ENCODE measurements around the gene NLRP12. TPM values are rescaled to one million over a fixed set of nuclear protein-coding genes. Genes with fewer than 3 reads are reported as not detected.
A peak's percentile ranks its signal among the peaks of the same experiment; 100 is the strongest.

NLRP12 gene
- total RNA-seq, 4 donors from 2014 or later = 0.18 TPM; not detected in 3

DNA sequence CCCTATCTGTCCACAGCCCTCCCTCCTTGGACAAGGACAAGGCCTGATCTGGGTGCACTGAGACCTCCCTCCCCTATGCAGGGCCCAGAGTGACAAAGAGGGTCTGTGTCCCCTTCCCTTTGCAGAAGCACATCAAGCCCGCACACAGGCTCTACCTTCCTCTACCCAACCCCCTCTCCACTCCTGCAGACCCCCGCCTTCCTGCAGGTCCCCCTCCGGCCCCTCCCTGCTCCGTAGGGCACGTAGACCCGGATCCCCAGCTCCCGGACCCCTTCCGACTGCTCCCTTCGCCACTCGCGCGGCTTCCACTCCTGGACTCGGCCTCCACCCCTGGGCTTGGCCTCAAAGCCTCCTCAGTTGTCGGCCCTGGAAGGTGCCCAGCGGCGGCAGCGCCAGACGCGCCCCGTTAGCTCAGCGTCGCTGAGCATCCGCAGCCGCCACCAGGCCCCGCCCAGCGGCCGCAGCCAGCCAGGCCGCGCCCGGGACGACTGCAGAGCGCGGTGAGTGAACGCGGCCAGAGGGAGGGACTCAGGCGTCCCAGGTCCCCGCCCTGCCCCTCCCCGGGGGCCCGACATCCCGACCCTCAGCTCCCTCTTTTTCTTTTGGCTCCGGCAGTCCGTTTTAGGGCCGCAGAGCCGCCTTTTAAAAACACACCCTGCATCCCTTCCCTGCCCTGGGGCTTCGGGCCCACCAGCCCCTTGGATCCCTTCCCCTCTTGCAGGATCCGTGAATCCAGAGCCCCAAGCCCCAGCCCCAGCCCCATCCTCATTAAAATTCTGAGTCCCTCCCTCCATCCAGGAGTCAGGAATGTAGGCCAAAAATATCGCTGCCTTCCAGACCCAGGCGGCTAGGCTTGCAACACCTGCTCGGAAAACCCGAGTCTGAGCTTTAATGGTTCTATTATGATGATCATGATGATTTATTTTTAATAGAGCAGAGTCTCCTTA lies 42.1 kb upstream of the NLRP12 start:
- Histone ChIP-seq H3K36me3 (no peaks in the 10 kb centered on the region), H3K27ac (peak overlapping the region; percentile 80), H3K4me1 (peaks cover 50% of the 10 kb centered on the region), H3K4me3 (peak overlapping the region; percentile 80), H3K27me3 (no peaks in the 10 kb centered on the region), H3K9me3 (no peaks in the 10 kb centered on the region)
- TF ChIP-seq POLR2A (IDR thresholded peaks at IDR 0.05) (peak in 1 of 2 donors; percentile 70), POLR2AphosphoS5 (IDR thresholded peaks at IDR 0.05) (peak in 2 of 3 donors; percentile 76 to 77), EP300 (IDR thresholded peaks at IDR 0.05) (no peak)
- TF ChIP-seq, protein P1, sequence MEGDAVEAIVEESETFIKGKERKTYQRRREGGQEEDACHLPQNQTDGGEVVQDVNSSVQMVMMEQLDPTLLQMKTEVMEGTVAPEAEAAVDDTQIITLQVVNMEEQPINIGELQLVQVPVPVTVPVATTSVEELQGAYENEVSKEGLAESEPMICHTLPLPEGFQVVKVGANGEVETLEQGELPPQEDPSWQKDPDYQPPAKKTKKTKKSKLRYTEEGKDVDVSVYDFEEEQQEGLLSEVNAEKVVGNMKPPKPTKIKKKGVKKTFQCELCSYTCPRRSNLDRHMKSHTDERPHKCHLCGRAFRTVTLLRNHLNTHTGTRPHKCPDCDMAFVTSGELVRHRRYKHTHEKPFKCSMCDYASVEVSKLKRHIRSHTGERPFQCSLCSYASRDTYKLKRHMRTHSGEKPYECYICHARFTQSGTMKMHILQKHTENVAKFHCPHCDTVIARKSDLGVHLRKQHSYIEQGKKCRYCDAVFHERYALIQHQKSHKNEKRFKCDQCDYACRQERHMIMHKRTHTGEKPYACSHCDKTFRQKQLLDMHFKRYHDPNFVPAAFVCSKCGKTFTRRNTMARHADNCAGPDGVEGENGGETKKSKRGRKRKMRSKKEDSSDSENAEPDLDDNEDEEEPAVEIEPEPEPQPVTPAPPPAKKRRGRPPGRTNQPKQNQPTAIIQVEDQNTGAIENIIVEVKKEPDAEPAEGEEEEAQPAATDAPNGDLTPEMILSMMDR (IDR thresholded peaks at IDR 0.05) = no peak
- 3% methylated on average over 30 of the region's 50 CpGs for WGBS
- peak; percentile 92 to 94 for DNase-seq (ENCODE audit: low spot score in 2 of 2)

DNA sequence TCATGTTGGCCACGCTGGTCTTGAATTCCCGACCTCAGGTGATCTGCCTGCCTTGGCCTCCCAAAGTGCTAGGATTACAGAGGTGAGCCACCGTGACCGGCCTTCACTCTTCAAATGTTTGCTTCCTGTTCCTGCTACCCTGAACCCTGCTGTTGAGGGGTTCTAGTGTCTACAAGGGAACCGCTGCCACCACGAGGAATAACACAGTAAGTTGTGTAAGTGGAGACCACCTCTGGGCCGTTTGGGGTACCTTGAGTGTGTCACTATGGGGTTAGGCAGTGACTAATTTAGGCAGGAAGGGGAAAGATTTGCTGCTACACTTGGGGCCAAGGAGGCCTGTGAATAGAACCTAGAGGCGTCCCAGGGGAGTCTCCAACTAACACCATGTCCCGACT lies 41.4 kb upstream of the NLRP12 start:
- Histone ChIP-seq H3K9me3 (no peaks in the 10 kb centered on the region), H3K27me3 (no peaks in the 10 kb centered on the region), H3K27ac (peak overlapping the region; percentile 80), H3K4me3 (peak overlapping the region; percentile 80), H3K4me1 (peaks cover 43% of the 10 kb centered on the region), H3K36me3 (no peaks in the 10 kb centered on the region)
- TF ChIP-seq EP300 (IDR thresholded peaks at IDR 0.05) (no peak), POLR2A (IDR thresholded peaks at IDR 0.05) (no peak), POLR2AphosphoS5 (IDR thresholded peaks at IDR 0.05) (no peak)
- TF ChIP-seq, protein P1 (IDR thresholded peaks at IDR 0.05) = no peak
- 43% methylated on average over 9 of the region's 9 CpGs for WGBS
- DNase-seq (ENCODE audit: low spot score in 2 of 2) = no peak

DNA sequence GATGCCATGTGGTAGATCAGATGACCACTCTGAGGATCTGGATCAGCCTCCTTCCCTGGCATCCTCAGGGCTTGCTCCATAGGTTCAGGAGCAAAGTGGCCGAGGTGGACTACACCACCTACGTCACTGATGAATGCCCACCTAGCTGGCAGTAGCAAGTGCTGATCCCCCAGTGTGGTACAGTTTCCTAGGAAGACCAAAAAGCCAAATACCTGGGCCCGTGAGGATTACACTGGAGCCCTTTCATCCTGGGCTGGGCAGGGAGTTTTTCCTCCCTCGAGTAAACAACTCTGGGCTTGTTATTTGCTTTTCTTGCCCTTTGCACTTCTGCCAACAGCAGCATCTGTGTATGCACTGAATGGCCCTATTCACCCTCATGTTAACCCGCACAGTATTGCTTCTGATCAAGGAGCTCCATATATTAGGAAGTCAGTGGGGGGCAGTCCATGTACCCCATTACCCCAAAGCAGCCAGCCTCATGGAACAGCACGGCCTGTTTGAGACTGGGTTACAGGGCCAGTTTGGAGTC lies 40.3 kb upstream of the NLRP12 start:
- peaks cover 34% of the 10 kb centered on the region for H3K4me1 ChIP-seq
- H3K9me3 ChIP-seq = no peaks in the 10 kb centered on the region
- TF ChIP-seq, protein P1 (IDR thresholded peaks at IDR 0.05) = no peak
- no peak for TF ChIP-seq POLR2A (IDR thresholded peaks at IDR 0.05)
- TF ChIP-seq POLR2AphosphoS5 (IDR thresholded peaks at IDR 0.05) = no peak
- TF ChIP-seq EP300 (IDR thresholded peaks at IDR 0.05) = no peak
- H3K27ac ChIP-seq = peak overlapping the region; percentile 80
- no peak overlapping the region for H3K4me3 ChIP-seq
- H3K36me3 ChIP-seq = no peaks in the 10 kb centered on the region
- no peaks in the 10 kb centered on the region for H3K27me3 ChIP-seq
- DNase-seq (ENCODE audit: low spot score in 2 of 2) = no peak
- whole genome bisulfite sequencing = 53% methylated on average over 6 of the region's 6 CpGs

DNA sequence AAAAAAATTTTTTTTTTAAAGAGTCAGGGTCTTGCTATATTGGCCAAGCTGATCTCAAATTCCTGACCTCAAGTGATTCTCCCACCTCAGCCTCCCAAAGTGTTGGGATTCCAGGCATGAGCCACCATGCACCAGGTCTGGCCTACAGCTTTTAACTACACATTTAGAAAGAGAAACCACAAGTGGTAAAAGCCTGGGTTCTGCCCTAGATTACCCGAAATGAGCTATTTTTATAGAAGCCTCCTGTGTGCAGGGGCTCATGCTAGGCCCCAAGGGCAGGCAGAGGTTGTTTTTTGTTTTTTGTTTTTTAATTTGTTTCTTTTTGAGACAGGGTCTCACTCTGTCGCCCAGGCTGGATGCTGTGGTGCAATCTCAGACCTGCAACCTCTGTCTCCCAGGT lies 29.6 kb upstream of the NLRP12 start:
- 88% methylated on average over 2 of the region's 2 CpGs for WGBS
- peaks cover 20% of the 10 kb centered on the region for H3K4me1 ChIP-seq
- no peak overlapping the region for H3K4me3 ChIP-seq

More for the DNA sequence above, 29.6 kb upstream of the NLRP12 start:
- Histone ChIP-seq H3K27me3 (no peaks in the 10 kb centered on the region), H3K27ac (no peak overlapping the region), H3K9me3 (no peaks in the 10 kb centered on the region), H3K36me3 (no peaks in the 10 kb centered on the region)
- TF ChIP-seq POLR2AphosphoS5 (IDR thresholded peaks at IDR 0.05) (no peak), POLR2A (IDR thresholded peaks at IDR 0.05) (no peak)
- TF ChIP-seq, protein P1 (IDR thresholded peaks at IDR 0.05) = no peak
- DNase-seq (ENCODE audit: low spot score in 2 of 2) = no peak
